HG03095 (cell line): Measurements from ENCODE around the gene LHB.

Source experiments
- ATAC-seq: cut with Tn5 transposase; IDR thresholded peaks from one replicate; pipeline ENCODE4 v1.9.1; 2021; ENCODE audit warnings: moderate library complexity; ENCODE audit not compliant: unreplicated experiment

LHB gene

DNA sequence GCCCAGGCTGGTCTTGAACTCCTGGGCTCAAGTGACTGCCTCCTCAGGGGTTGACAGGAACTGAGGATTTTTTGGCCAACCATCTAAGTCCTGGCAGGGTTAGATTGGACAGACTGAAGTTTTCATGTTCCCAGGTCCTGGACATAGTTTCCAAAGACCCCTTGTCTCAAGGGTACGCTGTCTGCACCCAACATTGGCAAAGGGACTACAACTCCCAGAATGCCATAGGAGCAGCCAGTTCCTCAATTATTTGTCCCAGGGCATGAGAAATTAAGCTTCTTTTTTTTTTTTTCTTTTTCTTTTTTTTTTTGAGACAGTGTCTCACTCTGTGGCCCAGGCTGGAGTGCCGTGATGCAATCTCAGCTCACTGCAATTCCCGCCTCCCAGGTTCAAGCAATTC is 30.7 kb downstream of the LHB start:
- ATAC-seq: no peak

DNA sequence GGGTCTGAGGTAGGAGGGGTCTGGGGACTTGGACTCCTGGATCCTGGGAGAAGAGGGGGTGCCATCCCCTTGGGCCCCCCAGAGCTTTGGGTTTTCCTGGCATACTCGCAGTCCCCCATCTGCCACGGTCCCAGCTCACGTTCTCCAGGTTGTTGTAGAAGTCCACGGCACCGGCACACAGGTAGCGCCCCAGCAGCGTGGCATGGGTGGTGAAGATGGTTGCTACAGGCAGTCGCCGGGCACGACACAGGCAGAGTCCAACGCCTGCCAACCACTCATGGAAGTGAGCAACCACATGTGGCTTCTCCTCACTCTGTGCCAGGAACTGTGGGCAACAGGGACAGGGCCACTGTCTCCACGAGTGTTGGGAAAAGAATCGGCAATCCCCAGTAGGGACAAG is 31.2 kb downstream of the LHB start:
- ATAC-seq: no peak

DNA sequence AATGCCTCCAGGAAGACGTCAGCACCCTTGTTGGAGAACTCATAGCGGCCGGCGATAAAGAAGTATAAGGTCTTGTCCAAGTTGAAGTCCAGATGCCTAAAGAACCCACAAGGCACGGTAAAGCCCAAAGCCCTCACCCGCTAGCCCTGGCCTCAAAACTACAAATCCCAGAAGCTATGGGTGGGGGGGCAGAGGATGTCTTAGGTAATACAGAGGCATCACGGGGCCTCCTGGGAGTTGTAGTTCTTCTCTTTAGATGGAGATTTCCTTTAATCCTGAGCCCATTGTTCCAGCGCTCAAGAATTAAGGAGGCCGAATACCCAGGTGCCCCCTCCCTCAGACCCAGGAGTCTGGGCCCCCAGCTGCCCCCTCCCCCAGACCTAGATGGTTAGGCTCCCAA is 34.6 kb downstream of the LHB start:
- ATAC-seq: no peak

DNA sequence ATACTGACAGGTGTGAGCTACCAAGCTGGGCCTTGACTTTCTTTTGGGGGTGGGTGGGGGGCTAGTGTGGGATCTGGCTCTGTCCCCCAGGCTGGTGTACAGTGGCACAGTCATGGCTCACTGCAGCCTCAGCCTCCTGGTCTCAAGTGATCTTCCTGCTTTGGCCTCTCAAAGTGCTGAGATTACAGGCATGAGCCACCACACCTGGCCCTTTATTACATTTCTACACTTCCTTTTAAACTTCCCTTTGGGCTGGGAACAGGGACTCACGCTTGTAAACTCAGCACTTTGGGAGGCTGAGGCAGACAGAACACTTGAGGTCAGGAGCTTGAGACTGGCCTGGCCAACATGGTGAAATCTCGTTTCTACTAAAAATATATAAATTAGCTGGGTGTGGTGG is 39.8 kb downstream of the LHB start:
- ATAC-seq: no peak

DNA sequence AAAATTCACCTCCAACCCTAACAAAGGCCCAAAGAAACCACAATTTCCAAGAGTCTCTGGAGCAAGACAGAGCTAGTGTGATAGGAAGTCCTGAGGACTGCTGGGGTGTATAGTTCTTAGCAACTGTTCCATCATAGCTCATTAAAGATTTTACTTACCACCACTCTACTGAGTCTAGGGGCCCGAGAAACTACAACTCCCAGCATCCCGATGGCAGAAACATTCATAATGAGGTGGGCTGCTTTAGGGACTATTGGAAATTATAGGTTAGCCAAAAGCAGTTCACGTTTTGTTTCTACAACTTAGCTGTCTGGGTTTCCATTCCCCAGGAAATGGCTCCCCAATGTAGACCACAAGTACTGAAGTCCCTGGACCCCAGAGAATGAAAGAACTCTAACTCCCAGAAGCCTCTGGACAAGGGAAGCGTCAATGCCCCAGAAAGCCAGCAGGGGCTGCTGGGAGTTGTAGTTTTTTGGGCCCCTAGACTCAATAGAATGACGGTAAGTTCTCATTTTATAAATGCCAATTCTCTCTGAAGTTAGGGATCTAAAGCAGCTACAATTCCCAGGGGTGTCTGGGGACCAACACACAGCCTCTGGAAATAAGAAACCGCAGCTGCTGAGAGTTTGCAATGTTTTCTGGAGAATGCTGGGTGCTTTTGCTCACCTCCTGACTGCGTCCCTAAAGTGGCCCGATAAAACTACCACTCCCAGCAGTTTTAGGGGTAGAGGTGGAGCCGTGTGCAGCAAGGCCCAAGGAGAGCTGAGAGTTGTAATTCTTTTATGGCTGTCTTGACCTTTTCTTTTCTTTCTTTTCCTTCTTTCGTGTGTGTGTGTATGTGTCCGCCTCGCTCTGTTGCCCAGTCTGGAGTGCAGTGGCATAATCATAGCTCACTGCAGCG is 40.7 kb downstream of the LHB start:
- ATAC-seq: no peak

DNA sequence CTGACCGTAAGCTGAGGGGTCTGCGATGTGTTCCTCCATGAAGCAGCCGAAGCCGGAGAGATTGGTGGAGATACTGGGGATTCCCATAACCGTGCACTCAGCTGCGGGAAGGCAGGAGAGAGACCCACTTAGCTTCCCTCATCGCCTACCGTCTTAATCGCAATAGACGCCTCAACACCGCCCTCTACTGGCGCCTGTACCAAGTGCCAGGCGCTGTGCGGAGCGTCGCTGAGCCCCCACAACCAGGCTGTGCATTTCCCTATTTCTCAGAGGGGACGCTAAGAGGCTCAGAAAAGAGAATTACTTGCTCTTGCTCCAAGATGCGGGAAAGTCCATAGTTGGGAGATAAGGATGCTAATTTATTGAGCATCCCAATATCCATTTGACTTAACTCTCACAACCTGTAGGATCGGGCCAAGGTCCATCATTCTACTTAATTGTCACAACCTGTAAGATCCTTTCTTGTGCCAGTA is 45.9 kb downstream of the LHB start:
- ATAC-seq: no peak

DNA sequence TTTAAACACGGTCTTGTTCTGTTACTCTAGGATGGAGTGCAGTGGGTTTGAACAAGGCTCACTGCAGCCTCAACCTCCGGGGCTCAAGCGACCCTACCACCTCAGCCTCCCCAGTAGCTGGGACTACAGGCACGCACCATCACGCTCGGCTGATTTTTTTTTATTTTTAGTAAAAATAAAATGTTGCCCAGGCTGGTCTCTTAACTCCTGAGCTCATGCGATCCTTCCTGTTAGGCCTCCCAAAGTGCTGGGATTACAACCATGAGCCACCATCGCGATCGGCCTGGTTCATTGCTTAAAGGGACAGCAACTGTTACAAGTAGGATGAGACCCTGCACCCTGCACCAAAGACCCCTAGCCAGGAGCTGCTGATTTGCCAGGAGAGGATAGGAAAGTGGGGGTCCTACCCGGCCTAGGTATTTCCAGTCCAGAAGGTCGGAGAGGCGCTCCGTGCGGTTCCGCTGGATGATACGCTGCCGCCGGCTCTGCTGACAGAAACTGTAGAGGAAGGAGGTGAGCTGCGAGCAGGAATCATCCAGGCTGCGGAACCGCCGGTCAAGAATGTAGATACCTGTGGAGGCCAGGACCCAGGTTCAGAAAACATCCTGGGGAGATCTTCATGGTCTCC is 46.6 kb downstream of the LHB start:
- ATAC-seq: no peak

DNA sequence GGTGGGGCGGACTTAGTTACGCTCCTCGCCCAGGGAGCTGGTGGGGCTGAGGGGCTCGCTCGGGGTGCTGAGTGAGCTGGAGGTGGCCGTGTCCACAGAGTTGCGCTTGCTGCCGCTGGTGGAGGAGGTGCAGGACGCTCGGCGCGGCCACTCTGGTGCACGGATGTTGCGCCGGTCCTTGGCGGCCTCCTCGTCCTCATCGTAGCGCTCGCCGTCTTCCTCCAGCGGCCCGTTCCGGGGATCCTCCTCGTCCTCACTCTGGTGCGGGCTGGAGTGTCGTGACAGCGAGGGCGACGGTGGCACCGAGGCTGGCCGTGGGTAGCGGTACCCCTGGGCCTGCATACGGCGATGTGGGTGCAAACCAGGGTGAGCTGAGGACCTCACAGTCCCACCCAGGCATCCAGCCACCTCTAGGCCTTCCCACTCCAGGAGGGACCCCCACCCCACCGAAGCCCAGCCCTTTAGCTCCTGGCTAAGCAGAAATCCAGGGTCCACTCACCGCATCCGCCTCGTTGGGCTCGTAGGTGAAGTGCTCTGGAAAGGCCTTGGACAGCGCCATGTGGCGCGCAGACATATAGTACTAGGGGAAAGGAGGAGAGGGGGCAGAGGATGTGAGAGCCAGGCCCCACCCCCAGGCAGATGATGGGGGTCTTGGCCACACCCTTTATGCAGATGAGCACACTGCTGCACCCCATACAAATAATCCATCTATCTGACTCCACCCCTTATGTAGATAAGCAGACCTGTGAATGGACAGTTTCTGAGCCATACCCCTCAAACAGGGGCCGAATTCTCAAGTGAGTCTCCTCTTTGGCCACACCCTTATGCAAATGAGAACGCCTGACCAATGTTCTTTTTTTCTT is 47.4 kb downstream of the LHB start:
- no peak for ATAC-seq

DNA sequence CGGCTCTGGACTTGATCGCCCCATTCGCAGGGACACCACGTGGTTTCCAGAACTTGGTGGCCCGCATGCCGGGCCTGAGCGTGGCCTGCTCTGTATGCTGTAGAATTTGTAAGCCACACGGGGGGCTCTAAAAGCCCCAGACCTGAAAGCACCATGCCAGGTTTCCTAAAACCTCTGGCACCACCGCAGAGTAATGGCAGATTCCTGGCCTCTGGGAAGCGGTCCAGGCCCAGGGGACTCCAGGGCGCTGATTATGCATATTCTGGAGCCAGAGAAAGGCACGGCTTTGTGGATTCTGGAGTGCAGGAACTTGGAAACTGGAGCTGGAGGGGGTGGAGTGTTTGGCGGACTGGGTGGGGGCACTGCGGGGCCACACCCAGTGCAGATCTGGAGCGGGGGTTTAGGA is 48.1 kb downstream of the LHB start:
- ATAC-seq: no peak

DNA sequence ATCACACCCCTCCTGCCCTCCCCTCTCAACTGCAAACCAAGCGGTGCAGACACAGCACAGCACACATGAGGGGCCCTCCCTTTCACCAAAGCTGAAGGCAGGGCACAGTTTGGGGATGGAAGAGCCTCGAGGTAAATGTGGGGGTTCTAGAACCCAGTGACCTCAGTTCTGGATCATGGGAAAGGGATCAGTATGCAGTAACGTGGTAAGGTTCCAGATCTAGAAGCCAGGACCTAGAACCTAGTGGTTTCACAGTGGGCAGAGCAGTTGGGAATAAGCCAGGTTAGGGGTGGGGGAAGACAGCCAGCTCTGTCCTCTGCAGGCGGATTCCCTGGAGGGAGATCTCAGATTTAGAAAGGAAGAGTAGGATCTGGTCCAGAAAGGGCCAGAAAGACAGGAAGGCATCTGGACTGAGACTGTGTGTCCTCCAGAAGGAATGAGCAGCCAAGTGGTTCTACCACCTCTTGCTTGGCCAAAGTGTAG is 48.7 kb downstream of the LHB start:
- no peak for ATAC-seq

DNA sequence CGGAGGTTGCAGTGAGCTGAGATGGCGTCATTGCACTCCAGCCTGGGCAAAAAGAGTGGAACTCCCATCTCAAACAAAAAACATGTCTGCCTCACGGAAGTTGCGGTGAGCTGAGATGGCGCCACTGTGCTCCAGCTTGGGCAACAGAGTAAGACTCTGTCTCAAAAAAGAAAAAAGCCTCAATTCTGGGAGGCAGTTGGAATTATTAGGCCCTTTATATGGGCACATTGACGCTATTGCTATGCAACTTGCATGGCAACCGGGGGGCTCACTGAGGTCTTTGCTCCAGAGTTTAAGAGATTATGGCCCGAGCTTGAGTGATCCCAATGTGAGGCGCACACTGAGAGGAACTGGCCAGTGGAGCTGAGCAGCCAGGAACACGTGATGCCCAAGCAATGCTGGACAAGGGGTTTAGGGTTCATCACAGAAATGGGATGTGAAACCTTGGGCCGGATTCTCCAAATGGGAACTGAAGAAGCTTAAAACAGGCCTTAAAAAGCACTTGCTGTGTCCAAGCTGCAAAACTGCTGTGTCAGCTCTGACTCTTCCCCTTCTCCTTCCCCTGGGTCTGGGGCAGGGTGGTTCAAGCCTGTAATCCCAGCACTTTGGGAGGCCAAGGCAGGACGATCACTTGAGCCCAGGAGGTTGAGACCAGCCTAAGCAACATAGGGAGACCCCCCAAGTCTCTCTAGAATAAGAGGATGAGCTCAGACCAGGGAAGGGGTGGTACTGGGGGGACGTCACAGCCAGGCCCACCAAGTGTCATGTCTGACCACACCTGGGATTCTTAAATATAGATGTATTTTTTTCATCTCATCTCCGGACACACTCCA is 49.3 kb downstream of the LHB start:
- no peak for ATAC-seq

DNA sequence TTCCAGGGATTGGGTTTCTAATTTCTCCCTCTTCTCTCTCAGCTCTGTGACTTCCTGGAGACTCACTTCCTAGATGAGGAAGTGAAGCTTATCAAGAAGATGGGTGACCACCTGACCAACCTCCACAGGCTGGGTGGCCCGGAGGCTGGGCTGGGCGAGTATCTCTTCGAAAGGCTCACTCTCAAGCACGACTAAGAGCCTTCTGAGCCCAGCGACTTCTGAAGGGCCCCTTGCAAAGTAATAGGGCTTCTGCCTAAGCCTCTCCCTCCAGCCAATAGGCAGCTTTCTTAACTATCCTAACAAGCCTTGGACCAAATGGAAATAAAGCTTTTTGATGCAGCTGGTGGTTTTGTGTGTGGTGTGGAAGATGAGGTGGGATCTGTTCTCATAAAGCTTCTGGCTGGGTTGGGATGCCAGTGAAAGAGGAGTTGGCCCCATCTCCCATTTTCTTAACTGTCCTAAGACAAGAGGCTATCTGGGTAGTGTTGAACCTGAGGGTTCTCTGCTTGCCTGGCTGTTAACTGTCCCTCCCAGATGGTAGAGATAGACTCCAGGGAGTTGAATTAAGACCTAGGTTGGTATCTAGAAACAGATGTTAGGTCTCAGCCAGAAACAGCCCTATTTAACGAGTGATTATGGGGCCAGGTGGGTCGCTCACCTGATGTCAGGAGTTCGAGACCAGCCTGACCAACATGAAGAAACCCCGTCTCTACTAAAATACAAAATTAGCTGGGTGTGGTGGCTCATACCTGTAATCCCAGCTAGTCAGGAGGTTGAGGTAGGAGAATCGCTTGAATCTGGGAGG is 50.1 kb downstream of the LHB start:
- no peak for ATAC-seq
